Dedifferentiated amniotic fluid mesenchymal stem cell (primary cell): ENCODE measurements around the gene LMTK2.
A peak's percentile ranks its signal among the peaks of the same experiment; 100 is the strongest.
"Not testable (repeated sequence)": the region's sequence is repeated elsewhere in the genome, so short reads cannot be mapped to it uniquely, and the experiment has no call there.

Source experiments
- DNase-seq: peaks from one replicate; pipeline ENCODE4 v3.0.0-alpha.2; 2016; ENCODE audit errors: extremely low spot score

Gene LMTK2

DNA sequence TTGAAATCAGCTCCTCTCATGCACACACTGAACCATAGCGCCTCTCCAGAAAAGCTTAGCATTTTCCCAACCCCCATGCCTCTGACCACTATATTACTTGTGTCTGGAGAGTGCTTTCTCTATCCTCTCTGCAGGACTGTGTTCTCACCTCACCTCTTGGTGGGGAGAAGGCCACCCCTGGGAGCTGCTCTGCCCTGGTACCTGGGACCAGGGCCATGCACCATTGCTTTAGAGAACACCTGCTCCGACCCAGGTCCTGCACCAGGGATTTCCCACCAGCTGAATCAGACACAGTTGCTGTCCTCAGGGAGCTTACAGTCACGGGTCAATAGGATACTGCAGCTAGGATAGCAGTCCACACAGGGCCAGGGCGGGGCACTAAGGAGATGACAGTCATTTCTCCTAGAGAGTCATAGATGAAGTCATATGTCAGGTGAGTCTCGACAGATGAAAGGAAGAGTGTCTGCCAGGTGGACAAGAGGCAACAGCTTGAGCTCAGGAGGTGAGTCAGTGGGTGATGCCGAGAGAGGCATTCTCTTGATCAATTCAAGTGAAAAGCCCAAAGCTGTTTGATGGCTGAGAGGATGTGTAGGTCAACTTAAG, 619 bp upstream of the LMTK2 start:
- DNase-seq = no peak

DNA sequence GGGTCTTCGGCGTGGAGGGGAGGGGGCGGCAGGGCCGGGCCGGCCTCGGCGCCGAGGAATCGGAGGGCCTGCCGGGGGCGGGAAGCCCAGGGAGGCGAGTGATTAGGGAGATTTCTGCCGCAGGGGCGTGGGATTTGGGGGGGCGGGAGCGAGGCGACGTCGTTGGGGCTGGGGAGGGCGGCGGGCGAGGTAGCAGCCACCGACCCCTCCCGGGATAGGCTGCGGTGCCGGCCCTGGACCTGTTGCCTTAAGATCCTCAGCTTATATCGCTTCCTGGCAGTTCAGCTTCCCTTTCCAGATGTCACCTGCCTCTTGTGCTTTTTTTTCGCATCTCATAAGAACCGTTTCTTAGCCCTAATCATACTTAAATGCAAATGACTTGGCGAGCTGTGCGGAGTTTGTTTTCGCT, 655 bp downstream of the LMTK2 start:
- no peak for DNase-seq

DNA sequence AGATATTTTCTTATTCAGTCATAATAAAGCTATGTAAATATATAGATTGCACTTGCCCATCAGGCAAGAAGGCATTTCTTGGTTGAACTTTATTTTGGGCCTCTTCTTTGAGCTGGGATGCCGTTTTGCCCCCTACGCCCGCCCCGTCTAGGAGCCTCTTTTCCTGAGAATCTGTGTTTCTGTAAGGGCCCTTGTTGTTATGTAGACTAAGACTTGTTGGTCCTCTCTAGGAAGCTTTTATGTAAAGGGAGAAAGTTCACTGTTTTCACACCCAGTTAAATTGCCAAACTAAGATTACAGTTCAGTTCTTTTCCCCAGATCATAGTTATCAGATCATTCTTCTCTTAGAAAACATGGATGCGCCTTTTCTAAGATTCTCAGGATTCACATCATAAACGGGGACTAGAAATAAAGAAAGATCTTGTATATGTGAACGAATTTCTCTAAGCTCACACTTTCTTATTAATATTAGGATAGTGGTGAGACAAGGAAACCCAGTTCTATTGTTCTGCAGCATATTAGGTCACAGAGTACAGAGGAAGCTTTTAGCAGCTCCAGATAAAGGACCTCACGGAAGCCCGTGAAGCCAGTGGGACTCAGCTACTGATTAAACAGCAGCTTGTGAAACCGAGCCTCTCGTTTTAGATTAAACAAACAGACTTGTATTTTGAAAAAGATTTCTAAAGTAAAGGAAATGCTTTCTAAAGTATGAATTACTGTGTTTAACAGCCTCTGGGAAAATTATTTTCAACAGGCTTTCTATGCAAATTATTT, 3.8 kb downstream of the LMTK2 start:
- DNase-seq = no peak

DNA sequence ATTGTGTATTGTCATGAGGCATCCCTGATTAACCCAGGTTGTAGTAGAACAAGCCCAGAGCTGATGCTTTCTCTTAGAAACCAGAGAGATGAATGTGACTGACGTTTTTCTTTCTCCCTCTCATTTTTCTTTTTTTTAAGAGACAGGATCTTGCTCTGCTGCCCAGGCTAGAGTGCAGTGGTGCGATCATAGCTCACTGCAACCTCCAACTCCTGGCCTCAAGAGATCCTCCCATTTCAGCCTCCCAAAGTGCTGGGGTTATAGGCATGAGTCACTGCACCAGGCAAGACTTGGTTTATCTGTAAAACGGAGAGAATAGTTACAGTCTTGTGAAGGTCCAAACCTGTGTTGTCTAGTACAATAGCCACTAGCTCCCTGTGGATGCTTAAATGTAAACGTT, 5.4 kb downstream of the LMTK2 start:
- DNase-seq = no peak

DNA sequence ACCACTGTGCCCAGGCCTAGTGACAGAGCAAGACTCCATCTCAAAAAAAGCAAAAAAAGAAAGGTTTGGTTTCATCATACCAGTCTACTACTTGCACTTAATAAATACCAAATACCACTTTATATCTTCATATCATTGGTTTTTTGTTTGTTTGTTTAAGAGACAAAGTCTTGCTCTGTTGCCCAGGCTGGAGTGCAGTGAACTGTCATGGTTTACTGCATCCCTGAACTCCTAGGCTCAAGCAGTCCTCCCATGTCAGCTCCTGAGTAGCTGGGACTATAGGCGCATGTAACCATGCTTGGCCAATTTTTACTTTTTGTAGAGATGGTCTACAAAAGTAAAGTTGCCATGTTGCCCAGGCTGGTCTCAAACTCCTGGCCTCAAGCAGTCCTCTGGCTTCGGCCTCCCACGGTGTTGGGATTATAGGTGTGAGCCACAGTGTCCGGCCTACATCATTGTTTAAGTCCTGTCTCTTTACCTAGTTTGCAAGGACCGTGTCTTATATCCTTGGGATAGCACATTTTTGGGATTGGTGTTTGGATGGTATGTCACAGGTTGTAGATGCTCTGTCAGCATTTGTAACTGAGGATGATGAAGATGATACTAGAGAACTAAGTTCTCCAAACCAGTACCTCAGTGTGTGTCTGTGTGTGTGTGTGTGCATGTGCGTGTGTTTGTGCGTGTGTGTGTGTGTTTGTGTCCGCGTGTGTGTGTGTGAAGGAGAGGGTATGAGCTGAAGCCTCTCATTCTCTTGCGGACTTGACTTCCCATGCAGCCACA, 9.3 kb downstream of the LMTK2 start:
- DNase-seq = no peak

DNA sequence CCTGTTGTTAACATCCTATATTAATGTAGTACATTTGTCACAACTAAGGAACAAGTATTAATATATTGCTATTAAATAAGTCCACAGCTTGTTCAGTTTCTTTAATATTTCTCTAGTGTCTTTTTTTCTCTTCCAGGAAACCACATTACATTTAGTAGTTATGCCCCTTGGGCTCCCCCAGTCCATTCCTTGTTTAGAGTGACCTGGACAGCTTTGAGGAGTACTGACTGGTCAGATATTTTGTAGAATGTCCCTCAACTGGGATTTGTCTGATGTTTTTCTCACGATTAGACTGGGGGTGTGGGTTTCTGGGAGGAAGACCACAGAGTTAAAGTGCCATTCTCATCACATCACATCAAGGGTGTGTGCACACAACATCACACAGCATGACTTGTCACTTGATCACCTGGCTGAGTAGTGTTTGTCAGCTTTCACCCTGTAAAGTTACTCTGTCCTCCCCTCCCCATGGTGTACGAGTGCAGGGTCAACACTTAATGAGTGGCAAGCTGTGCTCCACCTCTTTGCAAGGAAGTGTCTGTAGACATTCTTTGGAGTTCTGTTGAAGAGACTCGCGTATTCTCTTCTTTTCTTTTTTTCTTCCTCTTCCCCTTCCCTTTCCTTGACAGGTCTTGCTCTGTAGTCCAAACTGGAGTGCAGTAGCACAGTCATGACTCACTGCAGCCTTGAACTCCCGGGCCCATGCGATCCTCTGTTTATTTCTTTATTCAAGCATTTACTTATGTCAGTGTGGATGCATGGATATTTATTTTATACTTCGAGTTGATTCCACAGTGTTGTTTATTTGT, 10.2 kb downstream of the LMTK2 start:
- DNase-seq = no peak

DNA sequence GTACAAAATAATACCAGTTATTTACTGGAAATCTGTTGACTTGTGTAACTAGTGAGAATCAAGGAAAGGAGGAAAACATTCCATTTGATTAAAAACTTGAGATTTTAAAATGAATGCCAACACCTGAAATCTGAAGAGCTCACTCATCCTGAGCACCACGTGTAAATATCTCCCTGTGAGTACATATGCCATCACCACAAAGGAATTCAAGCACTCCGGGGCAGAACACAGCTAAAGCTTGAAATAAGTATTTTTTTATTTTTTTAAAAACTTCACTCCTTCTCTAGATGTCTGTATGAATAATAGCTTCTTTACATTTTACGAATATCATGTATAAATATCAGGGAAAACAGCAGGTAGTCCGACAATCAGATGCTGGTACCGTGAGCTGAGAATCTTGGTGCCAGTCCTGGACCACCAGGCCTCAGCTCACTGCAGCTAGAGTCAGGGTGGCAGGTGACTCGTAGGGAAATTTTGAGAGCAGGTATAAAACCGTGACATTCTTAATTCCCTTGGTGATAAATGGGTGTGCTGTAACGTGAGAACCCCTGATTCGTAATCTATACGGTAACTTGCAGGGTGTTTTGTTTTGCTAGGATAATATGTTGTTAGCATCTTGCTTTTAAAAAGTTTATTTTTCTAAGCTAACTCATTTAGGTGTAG, 12.7 kb downstream of the LMTK2 start:
- peak; percentile 25 for DNase-seq

DNA sequence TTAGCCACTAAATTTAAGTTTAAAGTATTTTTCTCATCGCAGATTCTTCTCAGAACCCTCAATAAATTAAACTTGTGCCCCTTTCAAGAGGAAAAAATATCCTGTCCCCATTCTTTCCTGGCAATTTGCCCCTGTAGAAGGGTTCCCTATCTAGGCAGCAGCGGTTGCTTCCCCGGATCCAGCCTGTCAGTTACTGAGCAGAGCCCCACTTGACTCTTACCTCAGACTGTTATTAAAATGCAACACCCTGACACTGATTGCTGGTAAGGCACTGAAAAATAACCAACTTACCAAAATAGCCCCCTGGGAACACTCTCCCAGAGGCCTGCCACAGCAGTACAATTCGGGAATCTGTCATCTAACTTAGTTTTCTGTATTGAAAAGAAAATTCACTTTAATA, 13.9 kb downstream of the LMTK2 start:
- DNase-seq = no peak

DNA sequence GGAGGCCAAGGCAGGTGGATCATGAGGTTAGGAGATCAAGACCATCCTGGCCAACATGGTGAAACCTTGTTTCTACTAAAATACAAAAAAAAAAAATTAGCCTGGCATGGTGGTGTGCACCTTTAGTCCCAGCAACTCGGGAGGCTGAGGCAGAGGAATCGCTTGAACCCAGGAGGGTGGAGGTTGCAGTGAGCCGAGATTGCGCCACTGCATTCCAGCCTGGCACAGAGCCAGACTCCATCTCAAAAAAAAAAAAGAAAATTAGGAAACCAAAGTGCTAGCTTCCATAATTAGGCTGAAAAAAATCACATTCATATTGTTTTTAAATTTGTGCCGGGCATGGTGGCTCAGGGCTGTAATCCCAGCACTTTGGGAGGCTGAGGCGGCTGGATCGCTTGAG, 14.7 kb downstream of the LMTK2 start:
- not testable (repeated sequence) for DNase-seq

DNA sequence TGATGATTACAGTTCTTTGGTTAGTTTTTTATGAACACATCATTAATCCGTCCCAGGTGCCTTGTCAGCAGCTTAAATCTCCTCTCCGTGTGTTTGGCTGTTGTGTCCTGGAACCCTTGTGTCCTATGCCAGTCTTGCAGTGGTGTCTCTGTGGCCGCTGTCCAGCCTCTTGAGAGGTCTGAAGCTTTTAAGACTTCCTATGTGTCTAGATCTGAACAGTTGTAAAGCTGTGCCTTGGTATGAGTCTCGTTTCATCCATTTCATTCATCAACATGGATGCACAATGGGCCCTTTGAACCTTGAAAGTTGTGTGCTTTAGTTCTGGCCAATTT, 16.7 kb downstream of the LMTK2 start:
- no peak for DNase-seq

DNA sequence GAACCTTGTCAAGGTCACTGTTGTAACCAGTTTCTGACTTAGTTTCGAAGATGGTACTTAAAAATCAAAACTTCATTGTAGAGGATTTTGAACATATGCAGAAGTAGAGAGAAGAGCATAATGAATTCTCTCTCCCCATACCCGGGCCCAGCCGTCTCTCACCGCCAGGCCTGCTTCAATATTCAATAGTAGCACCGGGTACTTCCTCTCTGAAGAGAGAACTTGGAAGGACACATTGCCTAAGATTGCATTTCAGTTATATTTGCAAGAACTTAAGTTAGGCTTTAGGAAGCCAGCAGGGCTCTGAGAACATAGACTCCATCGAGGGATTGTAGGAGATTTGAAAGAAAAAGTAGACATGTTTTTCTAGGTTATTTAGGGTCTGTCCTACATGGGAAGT, 19.1 kb downstream of the LMTK2 start:
- DNase-seq = no peak

DNA sequence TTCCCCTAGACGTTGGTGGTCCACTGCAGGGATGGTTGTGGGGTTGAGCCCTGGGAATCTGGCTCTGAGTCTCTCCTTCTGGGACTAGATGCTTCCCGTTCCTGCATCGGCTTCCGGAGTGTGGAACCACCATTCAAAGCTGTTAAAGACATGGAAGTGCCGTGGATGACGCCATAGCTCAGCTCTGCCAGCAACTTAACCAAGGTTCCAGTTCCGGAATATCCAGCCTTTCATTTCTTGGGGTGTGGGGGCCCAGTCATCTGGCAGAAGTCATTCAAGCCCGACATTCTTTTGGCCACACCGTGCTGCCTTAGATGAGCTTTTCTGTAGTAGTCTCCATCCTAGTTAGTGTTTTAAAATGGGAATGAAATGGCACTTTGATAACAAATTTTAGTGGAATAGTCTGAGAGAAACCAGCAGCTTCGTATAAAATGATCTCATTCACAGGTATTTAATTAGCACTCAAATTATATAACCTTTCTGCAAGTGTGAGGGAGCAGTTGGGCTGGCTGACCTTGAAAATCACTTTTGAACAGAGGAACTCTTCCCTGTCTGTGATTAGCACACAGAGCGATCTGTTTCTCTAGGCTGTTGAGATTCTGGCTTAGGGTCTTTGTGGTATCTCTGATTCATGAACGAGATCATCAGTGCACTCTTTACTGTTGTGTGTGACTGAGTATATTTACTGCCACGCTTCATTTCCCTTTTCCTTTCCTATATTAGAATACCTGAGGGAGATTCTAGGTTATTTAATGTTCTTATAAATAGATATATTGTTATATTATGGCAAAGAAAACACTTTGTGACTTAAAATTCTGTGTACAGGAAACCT, 19.9 kb downstream of the LMTK2 start:
- DNase-seq = no peak

DNA sequence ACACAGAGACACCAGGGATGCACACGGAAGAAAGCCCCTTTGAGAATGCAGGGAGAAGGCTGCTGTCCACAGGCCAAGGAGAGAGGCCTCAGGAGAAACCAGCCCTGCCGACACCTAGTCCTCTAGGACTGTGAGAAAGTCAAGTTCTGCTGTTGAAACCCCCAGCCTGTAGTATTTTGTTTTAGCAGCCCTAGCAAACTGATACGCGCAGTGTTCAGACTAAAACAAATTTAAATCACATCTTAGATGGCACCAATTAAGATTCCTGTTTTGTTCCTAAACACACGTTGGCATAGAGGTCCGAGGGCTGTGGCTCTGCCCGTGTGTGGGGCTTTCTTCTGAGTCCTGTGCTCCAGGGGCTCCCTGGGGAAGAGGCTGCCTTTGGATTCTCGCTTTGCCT, 21.7 kb downstream of the LMTK2 start:
- no peak for DNase-seq

DNA sequence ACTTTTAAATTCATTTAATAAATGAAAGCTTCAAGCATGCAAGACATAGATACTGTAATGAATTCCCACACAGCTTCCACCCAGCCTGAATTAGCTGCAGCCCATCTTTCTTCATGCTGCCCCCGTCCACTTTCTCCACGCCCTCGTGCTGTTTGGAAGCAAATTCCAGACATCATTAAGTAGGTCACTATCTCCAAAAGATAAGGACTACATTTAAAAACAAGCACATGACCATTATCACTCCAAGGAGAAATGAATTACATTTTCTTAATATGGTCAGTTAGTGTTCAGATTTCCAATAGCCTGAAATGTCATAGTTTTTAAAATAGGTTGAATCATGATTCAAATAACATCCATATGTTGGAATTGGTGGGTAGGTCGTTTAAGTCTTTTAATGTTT, 24.3 kb downstream of the LMTK2 start:
- no peak for DNase-seq

DNA sequence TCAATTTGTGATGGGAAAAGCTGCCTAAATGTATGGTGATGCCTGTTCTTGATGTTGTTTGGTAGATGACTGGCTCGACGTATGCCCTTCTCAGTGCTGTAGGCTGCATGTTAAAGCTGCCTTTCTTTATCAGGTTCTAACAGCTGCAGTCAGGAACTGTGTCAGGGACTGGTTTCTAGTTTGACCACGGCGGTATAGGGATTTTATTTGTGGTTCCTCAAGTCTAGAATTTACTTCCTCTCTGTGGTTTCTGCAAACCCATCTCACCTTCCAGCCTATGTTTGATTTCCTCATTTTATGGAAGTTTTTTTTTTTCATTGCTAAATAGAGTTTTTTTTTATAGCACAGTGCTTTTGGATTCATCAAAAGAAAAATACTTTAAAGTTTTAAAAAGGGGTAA, 26.5 kb downstream of the LMTK2 start:
- no peak for DNase-seq

DNA sequence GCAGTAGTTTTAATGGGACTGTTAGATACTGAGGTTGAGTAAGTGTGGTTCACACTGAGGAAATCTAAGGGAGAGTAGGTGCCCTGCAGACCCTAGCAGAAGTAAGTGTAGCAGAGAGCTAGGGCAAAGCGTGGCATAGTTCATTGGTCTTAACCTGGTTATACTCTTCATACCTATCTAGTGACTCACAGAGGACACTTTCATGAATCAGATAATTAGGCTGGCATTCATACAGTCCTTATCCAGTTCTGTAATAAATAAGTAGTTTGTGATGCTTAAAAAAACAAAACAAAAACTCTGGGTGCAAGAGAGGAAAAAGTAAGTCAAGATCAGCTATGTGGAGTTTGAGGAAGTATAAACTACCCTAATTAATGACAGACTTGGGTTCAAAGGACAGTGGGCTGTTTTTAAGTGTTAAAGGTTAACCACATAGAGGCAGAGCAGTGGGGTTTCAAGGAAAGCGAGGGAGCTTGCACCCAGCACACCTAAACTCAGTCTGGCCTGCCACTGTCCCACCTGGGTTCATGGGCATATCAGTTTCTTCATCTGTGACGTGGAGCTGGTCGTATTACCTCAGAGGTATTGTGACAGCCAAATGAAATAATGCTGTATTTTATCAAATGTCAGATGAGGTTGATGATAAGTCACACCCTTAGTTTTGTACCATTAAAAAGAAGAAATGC, 27.1 kb downstream of the LMTK2 start:
- DNase-seq = no peak

DNA sequence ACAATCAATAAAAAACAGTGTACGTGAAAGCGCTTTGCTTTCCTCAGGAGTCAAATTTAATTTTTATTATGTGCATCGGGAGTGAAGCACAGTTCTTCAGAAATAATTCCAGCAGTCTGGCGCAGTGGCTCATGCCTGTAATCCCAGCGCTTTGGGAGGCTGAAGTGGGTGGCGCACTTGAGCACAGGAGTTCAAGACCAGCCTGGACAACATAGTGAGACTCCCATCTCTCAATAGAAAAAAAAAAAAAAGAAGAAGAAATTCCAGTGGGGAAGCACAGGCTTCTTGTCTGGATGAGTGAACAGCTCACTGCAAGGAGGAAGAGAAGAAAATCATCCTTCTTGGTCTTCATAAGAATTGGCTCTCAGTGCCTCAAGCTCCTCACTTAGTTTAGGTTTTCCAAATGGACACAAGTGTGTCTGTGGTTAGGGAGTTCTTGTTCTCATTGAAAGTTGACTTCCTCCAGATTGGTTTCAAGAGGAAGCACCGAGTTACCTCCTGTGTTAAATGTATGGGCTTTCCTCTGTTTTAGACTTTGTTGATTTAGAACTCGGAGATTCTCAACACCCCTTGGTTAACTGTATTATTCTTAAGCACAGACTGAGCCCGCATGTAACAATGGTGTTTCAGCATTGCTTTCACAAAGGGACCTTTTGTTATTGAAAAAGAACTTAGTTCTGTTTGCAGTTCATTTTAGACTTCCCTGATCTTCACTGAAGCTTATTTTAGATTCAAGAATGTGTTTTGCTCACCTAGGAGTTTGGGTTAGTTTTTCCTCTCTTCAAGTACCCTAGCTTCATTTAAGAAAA, 28.0 kb downstream of the LMTK2 start:
- no peak for DNase-seq

DNA sequence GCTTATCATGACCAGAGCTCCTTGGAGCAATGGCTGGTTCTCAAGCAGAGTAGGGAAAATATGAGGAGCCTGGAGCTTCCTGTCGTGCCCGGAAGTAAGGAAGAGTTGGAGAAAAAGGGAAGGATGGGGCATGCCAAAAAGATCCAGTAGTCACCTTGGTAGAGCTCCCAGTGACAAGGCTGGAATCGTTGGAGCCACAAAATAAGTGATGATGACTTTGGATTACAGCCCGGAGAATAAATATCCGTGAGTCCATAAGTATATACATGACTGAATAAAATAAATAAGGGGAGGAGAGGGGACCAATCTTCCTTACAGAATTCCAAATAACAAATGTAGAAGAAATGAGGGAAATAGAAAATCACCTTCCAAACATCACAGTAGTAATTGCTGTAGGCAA, 29.3 kb downstream of the LMTK2 start:
- no peak for DNase-seq

DNA sequence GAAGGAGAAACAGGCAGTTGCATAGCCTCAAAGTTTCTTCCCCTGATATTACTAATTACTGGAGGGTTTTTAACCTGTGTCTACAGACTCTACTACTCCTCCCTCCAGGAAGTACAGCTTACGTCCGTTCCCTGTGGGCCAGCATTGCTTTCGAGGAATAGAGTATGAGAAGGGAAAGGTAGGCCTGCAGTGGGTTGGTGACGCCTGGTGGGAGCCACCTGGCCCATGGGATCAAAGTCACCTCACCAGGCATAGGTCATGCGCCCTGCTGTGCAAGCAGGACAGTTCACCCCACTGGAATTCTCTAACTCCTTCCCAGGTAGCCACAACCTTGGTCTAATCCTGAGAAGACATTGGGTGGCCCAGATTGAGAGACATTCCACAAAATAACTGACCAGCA, 29.8 kb downstream of the LMTK2 start:
- DNase-seq = no peak
